Immature natural killer cell (primary cell): Measurements from ENCODE around the gene BGLAP. TPM values are rescaled to one million over a fixed set of nuclear protein-coding genes. Genes with fewer than 3 reads are reported as not detected.

Experiments
- DNase-seq, 3 donors: peaks; one replicate each; pipeline ENCODE4 v3.0.0; 2022; ENCODE audit warnings: mixed read lengths in 1 of 3
- H3K27ac Mint-ChIP-seq, 6 donors: one replicate each; pipeline ENCODE4 v1.8.0; 2020; ENCODE audit warnings: mixed read lengths in 6 of 6, mild to moderate bottlenecking in 5 of 6, inconsistent platforms in 4 of 6, moderate library complexity in 3 of 6
- H3K27me3 Mint-ChIP-seq, 3 donors: one replicate each; pipeline ENCODE4 v1.8.0; 2020 to 2021; ENCODE audit warnings: low read depth in 3 of 3, mild to moderate bottlenecking in 3 of 3, mixed read lengths in 3 of 3, moderate library complexity in 3 of 3, inconsistent platforms in 1 of 3
- H3K36me3 Mint-ChIP-seq, 3 donors: one replicate each; pipeline ENCODE4 v1.8.0; 2020; ENCODE audit warnings: mixed read lengths in 3 of 3, inconsistent platforms in 2 of 3, mild to moderate bottlenecking in 2 of 3
- H3K4me1 Mint-ChIP-seq, 2 donors: one replicate each; pipeline ENCODE4 v1.8.0; 2020; ENCODE audit warnings: inconsistent platforms in 2 of 2, mild to moderate bottlenecking in 2 of 2, mixed read lengths in 2 of 2, moderate library complexity in 1 of 2
- H3K4me3 Mint-ChIP-seq, 5 donors: one replicate each; pipeline ENCODE4 v1.8.0; 2020; ENCODE audit warnings: mild to moderate bottlenecking in 5 of 5, mixed read lengths in 5 of 5, inconsistent platforms in 3 of 5, moderate library complexity in 3 of 5
- H3K9me3 Mint-ChIP-seq, 6 donors: one replicate each; pipeline ENCODE4 v1.8.0; 2020; ENCODE audit warnings: mild to moderate bottlenecking in 6 of 6, mixed read lengths in 6 of 6, inconsistent platforms in 4 of 6, moderate library complexity in 3 of 6
- polyA plus RNA-seq, 3 donors: library from polyadenylated mRNA; unstranded; fragments of 300-500 nt; fragmentation: Illumina TruSeq; gene quantifications; one replicate each; pipeline ENCODE4 v1.2.3, GENCODE V29; 2021

The BGLAP gene
- polyA plus RNA-seq, 3 donors from 2014 or later, result not detected

DNA sequence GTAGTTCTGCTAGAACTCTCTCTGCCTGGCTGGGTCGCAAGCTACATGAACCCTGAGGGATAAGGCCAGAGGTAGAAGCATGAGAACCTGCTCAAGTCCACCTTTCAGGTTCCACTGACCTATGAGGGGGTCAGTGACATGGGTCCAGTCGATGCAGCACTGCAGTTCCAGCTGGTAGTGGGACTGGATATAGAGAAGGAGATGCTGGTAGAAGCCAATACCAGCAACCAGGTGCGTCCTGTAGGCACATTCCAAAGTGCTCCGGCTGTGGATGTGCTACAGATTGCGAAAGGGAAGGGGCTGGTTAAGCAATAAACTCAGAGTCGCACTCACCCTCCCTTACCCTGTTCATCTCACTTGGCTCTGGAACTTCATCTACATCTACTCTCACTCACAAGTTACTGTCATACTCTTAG is 35.0 kb downstream of the BGLAP start:
- peaks cover 12 to 23% of the 10 kb centered on the region in 2 donors for H3K4me1 Mint-ChIP-seq
- H3K4me3 Mint-ChIP-seq, result no peak overlapping the region
- peaks cover 21 to 44% (median 33%) of the 10 kb centered on the region in 3 donors for H3K36me3 Mint-ChIP-seq
- no peaks in the 10 kb centered on the region for H3K9me3 Mint-ChIP-seq
- H3K27me3 Mint-ChIP-seq, result peaks cover 0 to 5% (median 0%) of the 10 kb centered on the region in 3 donors
- peak overlapping the region in 1 of 6 donors; percentile 17 for H3K27ac Mint-ChIP-seq
- DNase-seq, result no peak

GRCh38 chr1:156279837-156280236 is 37.9 kb downstream of the BGLAP start:
- Mint-ChIP-seq H3K27ac (peak overlapping the region in 3 of 6 donors; percentile 11 to 47 (median 46)), H3K27me3 (peaks cover 4 to 10% (median 5%) of the 10 kb centered on the region in 3 donors), H3K9me3 (no peaks in the 10 kb centered on the region), H3K4me1 (peaks cover 29 to 48% of the 10 kb centered on the region in 2 donors), H3K36me3 (peaks cover 8 to 20% (median 13%) of the 10 kb centered on the region in 3 donors), H3K4me3 (peak overlapping the region in 3 of 5 donors; percentile 1 to 53 (median 52))
- DNase-seq, result no peak

DNA sequence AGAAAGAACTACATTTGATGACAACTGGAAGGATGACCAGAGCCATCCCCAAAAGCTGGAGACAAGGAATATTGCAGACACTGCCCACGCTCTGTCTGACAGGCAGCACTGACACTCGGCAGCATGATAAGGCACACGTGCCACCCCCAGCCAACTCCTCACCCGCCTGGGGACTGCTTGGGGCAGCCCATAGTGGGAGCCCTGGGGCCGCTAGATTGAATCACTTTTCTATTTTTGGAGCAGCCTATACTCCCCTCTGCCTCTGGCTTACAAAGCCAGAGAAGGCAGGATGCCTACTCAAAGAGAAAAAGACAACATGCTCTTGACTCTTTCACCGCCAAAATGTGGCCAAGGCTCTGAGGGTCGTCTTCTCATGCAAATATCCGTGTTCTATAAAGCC is 39.3 kb downstream of the BGLAP start:
- Mint-ChIP-seq H3K9me3 (no peaks in the 10 kb centered on the region), H3K4me1 (peaks cover 29 to 48% of the 10 kb centered on the region in 2 donors), H3K27me3 (peaks cover 4 to 10% (median 6%) of the 10 kb centered on the region in 3 donors), H3K4me3 (peak overlapping the region; percentile 95 to 99 (median 95)), H3K27ac (peak overlapping the region; percentile 68 to 98 (median 91)), H3K36me3 (peaks cover 8 to 17% (median 12%) of the 10 kb centered on the region in 3 donors)
- peak in 1 of 3 donors; percentile 12 for DNase-seq

DNA sequence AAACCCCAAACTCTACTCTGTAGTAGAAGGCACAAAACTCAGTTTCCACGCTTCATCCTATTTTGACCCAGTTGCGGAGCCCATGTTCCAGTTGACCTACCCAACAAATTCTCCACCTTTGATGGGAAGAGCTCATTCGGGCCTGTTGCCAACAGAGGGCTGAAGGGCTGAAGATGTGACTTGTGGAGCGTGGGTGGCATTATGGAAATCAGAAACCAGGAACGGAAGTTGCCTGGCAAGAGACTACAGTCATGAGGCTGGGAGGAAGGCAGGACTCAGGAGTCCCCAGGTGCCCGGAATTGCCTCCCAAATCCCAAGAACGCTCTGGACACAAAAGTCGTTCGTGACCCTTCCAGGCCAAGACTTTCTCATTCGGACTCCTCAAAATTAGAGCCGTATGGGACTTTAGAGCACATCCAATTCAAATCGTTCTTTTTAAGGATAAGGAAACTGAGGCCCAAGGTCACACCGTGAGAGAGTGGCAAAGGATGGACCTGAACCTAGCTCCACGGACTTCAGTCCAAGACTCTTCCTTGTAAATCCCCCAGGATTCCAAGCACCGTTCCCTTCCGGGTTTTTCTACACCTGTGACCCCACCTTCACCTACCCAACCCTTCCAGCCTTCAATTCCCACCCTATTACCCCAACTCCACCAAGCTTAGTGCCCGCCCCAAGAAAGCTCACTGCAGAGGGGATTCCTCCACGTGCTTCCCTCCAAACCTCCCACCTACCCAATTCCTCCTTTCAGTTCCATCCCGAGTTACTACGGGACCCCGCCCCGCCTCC is 39.9 kb downstream of the BGLAP start:
- H3K36me3 Mint-ChIP-seq, result peaks cover 8 to 14% (median 12%) of the 10 kb centered on the region in 3 donors
- H3K27ac Mint-ChIP-seq, result peak overlapping the region; percentile 68 to 98 (median 91)
- no peak for DNase-seq
- H3K4me3 Mint-ChIP-seq, result peak overlapping the region; percentile 95 to 99 (median 95)
- no peaks in the 10 kb centered on the region for H3K9me3 Mint-ChIP-seq
- H3K4me1 Mint-ChIP-seq, result peaks cover 29 to 48% of the 10 kb centered on the region in 2 donors
- peaks cover 4 to 10% (median 6%) of the 10 kb centered on the region in 3 donors for H3K27me3 Mint-ChIP-seq

- Mint-ChIP-seq H3K4me1 (peaks cover 29 to 48% of the 10 kb centered on the region in 2 donors), H3K36me3 (peaks cover 7 to 11% (median 7%) of the 10 kb centered on the region in 3 donors), H3K27me3 (peaks cover 4 to 10% (median 6%) of the 10 kb centered on the region in 3 donors), H3K4me3 (peak within 1 kb of the TSS; percentile 95 to 99 (median 95)), H3K27ac (peak within 1 kb of the TSS; percentile 89 to 98 (median 93)), H3K9me3 (no peaks in the 10 kb centered on the region)
- peak; percentile 96 to 97 (median 97) for DNase-seq
These were observed 40.7 kb downstream of the BGLAP start, which contains the start of gene SMG5 for GRCh38 chr1:156282479-156283222. Gene SMG5, minus strand, starts transcription at chr1:156282825. Its CDS starts 145 bp downstream, at chr1:156282680.

GRCh38 chr1:156283521-156283920 is 41.5 kb downstream of the BGLAP start:
- Mint-ChIP-seq H3K4me1 (peaks cover 29 to 48% of the 10 kb centered on the region in 2 donors), H3K27me3 (peaks cover 4 to 10% (median 6%) of the 10 kb centered on the region in 3 donors), H3K27ac (peak overlapping the region; percentile 89 to 98 (median 93)), H3K36me3 (peaks cover 0 to 2% (median under 1%) of the 10 kb centered on the region in 3 donors), H3K9me3 (no peaks in the 10 kb centered on the region), H3K4me3 (peak overlapping the region; percentile 95 to 99 (median 95))
- no peak for DNase-seq

GRCh38 chr1:156284112-156284511 is 42.1 kb downstream of the BGLAP start, which contains the start of gene TMEM79:
Gene TMEM79, plus strand, starts transcription at chr1:156284325. Its CDS starts 902 bp downstream, at chr1:156285227.
- DNase-seq, result no peak
- Mint-ChIP-seq H3K27me3 (peaks cover 4 to 10% (median 6%) of the 10 kb centered on the region in 3 donors), H3K4me1 (peaks cover 29 to 48% of the 10 kb centered on the region in 2 donors), H3K4me3 (peak within 1 kb of the TSS; percentile 95 to 99 (median 95)), H3K9me3 (no peaks in the 10 kb centered on the region), H3K36me3 (peaks cover 0 to 6% (median 0%) of the 10 kb centered on the region in 3 donors), H3K27ac (peak within 1 kb of the TSS; percentile 89 to 98 (median 93))

GRCh38 chr1:156284757-156285156 is 42.8 kb downstream of the BGLAP start:
- H3K9me3 Mint-ChIP-seq, result no peaks in the 10 kb centered on the region
- peak overlapping the region in 1 of 6 donors; percentile 42 for H3K27ac Mint-ChIP-seq
- H3K4me3 Mint-ChIP-seq, result peak overlapping the region in 3 of 5 donors; percentile 35 to 55 (median 44)
- no peak for DNase-seq
- peaks cover 29 to 47% of the 10 kb centered on the region in 2 donors for H3K4me1 Mint-ChIP-seq
- peaks cover 4 to 10% (median 6%) of the 10 kb centered on the region in 3 donors for H3K27me3 Mint-ChIP-seq
- peaks cover 0 to 6% (median 0%) of the 10 kb centered on the region in 3 donors for H3K36me3 Mint-ChIP-seq

GRCh38 chr1:156285437-156285836 is 43.5 kb downstream of the BGLAP start:
- Mint-ChIP-seq H3K27me3 (peaks cover 4 to 10% (median 6%) of the 10 kb centered on the region in 3 donors), H3K9me3 (no peaks in the 10 kb centered on the region), H3K4me1 (peaks cover 29 to 41% of the 10 kb centered on the region in 2 donors), H3K4me3 (no peak overlapping the region), H3K27ac (no peak overlapping the region), H3K36me3 (peaks cover 0 to 6% (median 0%) of the 10 kb centered on the region in 3 donors)
- DNase-seq, result no peak

DNA sequence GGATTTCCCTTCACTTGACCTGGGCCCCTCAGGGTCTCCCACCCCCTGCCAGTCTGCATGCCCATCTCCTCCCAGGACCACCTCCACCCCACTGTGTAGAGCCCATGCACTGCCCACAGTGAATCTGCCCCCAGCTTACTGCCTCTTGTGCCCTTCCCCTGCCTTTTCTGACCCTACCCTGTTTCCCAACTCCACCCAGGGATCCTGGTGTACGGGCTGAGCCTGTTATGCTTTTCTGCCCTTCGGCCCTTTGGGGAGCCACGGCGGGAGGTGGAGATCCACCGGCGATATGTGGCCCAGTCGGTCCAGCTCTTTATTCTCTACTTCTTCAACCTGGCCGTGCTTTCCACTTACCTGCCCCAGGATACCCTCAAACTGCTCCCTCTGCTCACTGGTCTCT is 44.1 kb downstream of the BGLAP start:
- no peak overlapping the region for H3K27ac Mint-ChIP-seq
- H3K9me3 Mint-ChIP-seq, result no peaks in the 10 kb centered on the region
- H3K4me3 Mint-ChIP-seq, result no peak overlapping the region
- peaks cover 0 to 6% (median 0%) of the 10 kb centered on the region in 3 donors for H3K36me3 Mint-ChIP-seq
- H3K27me3 Mint-ChIP-seq, result peaks cover 4 to 10% (median 6%) of the 10 kb centered on the region in 3 donors
- no peak for DNase-seq
- H3K4me1 Mint-ChIP-seq, result peaks cover 27 to 37% of the 10 kb centered on the region in 2 donors

- DNase-seq, result no peak
- Mint-ChIP-seq H3K4me1 (peaks cover 15 to 17% of the 10 kb centered on the region in 2 donors), H3K27ac (no peak overlapping the region), H3K4me3 (no peak overlapping the region), H3K36me3 (peaks cover 0 to 6% (median 0%) of the 10 kb centered on the region in 3 donors), H3K27me3 (peaks cover 0 to 2% (median 0%) of the 10 kb centered on the region in 3 donors), H3K9me3 (no peaks in the 10 kb centered on the region)
These were observed 47.9 kb downstream of the BGLAP start for GRCh38 chr1:156289857-156290256.

DNA sequence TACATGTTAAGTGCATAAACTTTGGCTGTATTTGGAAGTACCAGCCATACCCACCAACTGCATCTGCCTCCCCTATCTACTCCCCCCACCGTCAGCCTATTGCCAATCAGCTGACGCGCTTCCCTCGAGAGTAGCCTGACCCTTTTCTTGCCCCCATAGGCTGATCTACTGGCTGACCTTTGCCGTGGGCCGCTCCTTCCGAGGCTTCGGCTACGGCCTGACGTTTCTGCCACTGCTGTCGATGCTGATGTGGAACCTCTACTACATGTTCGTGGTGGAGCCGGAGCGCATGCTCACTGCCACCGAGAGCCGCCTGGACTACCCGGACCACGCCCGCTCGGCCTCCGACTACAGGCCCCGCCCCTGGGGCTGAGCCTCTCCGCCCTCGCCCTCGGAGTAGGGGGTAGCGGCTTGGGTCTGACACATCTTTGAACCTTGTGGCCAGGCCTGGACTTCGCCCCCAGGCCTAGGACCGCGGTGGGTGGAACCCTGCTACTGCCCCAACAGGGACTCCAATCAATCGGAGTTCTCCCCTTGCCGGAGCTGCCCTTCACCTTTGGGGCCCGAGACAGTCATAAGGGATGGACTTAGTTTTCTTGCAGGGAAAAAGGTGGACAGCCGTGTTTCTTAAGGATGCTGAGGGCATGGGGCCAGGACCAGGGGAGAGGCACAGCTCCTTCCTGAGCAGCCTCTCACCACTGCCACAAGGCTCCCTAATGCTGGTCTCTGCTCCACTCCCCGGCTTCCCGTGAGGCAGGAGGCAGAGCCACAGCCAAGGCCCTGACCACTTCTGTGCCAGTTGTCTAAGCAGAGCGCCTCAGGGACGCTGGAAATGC is 49.5 kb downstream of the BGLAP start:
- H3K27ac Mint-ChIP-seq, result peak overlapping the region; percentile 30 to 87 (median 77)
- peak overlapping the region; percentile 75 to 91 (median 80) for H3K4me3 Mint-ChIP-seq
- peaks cover 0 to 2% (median 0%) of the 10 kb centered on the region in 3 donors for H3K27me3 Mint-ChIP-seq
- peaks cover 0 to 6% (median 0%) of the 10 kb centered on the region in 3 donors for H3K36me3 Mint-ChIP-seq
- DNase-seq, result peak; percentile 39 to 50 (median 44)
- peaks cover 27 to 28% of the 10 kb centered on the region in 2 donors for H3K4me1 Mint-ChIP-seq
- H3K9me3 Mint-ChIP-seq, result no peaks in the 10 kb centered on the region
